ENCODE measurements around the gene SEMA6A.

DNA sequence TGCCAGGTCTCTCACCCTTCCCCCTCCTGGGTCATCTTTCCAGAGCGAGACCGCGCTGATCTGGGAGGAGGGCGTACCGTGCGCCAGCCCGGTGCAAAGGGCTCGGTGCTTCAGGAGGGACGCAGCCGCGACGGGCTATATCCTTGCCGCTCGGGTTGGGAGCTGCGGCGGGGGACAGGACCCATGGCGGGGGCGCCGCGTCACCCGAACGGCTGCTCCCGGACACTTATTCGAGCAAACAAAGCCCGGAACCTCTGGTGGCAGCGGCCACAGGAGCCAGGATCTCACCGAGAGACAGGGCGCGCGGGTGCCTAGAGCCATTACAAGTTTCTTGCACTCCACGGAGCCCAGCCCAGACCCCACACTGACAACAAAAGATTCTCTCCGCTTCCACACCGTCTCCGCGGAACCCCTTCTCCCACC, 1.3 kb downstream of the SEMA6A start:
- TF ChIP-seq POLR2A (IDR thresholded peaks at IDR 0.05; ENCODE audit: low read length) (no peak), GATA1 (IDR thresholded peaks at IDR 0.05; ENCODE audit: low read depth, low read length) (no peak)
